WI38 (cell line): Measurements from ENCODE around the gene FOCAD.

Experiments used
- H3K4me3 ChIP-seq: 2 replicates; pipeline ENCODE4 v1.5.1; 2011; ENCODE audit warnings: low read depth, mild to moderate bottlenecking, control low read depth, low read length
- TF ChIP-seq, protein P1 (sequence below): IDR thresholded peaks from 2 replicates; pipeline ENCODE4 v1.5.1; 2012; ENCODE audit warnings: low read depth, mild to moderate bottlenecking, control low read depth, low read length

The FOCAD gene

GRCh38 chr9:20697021-20697719 is 13.1 kb downstream of the FOCAD start:
- TF ChIP-seq, protein P1, sequence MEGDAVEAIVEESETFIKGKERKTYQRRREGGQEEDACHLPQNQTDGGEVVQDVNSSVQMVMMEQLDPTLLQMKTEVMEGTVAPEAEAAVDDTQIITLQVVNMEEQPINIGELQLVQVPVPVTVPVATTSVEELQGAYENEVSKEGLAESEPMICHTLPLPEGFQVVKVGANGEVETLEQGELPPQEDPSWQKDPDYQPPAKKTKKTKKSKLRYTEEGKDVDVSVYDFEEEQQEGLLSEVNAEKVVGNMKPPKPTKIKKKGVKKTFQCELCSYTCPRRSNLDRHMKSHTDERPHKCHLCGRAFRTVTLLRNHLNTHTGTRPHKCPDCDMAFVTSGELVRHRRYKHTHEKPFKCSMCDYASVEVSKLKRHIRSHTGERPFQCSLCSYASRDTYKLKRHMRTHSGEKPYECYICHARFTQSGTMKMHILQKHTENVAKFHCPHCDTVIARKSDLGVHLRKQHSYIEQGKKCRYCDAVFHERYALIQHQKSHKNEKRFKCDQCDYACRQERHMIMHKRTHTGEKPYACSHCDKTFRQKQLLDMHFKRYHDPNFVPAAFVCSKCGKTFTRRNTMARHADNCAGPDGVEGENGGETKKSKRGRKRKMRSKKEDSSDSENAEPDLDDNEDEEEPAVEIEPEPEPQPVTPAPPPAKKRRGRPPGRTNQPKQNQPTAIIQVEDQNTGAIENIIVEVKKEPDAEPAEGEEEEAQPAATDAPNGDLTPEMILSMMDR = no peak
- H3K4me3 ChIP-seq = no peak overlapping the region

DNA sequence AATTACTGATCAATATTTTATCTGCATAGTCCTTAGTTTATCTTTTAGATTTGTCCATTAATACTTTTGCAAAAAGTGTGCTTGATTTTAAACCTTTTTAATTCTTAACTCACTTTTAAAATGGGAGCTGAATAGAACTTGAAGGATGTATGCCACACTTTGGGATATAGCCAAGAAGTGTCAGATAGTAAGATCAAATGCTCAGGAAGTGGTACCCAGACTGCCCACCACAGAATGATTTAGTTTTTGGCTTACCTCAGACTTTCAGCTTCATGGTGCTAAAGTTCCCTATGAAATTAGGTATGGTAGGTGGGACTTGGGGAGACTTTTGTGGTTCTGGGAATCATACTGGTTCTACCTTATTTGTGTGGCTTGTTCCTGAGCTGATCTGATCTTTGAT is 14.7 kb downstream of the FOCAD start:
- TF ChIP-seq, protein P1 = no peak
- no peak overlapping the region for H3K4me3 ChIP-seq

- TF ChIP-seq, protein P1 = no peak
- H3K4me3 ChIP-seq = no peak overlapping the region
Observed at GRCh38 chr9:20701060-20701459, 17.0 kb downstream of the FOCAD start.

DNA sequence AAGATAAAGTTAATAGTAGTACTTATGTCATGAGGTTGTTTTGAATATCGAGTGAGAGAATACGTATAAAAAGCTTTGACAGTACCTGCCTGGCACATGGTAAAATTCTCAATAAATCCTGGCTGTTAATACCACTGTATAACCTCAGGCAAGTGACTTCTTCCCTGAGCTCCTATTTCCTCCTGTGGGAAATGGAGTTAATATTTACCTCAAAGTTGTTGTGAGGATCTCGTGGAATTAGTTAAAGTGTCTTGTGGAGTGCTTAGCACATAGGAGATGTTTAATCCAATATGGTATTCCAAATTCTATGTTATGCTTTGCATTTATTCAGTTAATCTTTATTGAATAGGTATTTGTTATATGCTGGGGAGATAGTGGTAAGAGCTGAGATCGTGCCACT is 18.5 kb downstream of the FOCAD start:
- TF ChIP-seq, protein P1 = no peak

GRCh38 chr9:20703146-20703545 is 19.1 kb downstream of the FOCAD start:
- H3K4me3 ChIP-seq = no peak overlapping the region
- TF ChIP-seq, protein P1 = no peak

More for the DNA sequence above, 18.5 kb downstream of the FOCAD start:
- no peak overlapping the region for H3K4me3 ChIP-seq

GRCh38 chr9:20707708-20708107 is 23.6 kb downstream of the FOCAD start:
- TF ChIP-seq, protein P1 = no peak
- H3K4me3 ChIP-seq = no peak overlapping the region

GRCh38 chr9:20713172-20713571 is 29.1 kb downstream of the FOCAD start:
- TF ChIP-seq, protein P1 = no peak
- H3K4me3 ChIP-seq = no peak overlapping the region
